Measurements from ENCODE around the gene BIRC2. TPM values are rescaled to one million over a fixed set of nuclear protein-coding genes. Genes with fewer than 3 reads are reported as not detected.
A peak's percentile ranks its signal among the peaks of the same experiment; 100 is the strongest.
"Not testable (repeated sequence)": the region's sequence is repeated elsewhere in the genome, so short reads cannot be mapped to it uniquely, and the experiment has no call there.

BIRC2 gene
- 100 to 1,000 TPM in 1 of 4 donors, 10 to 100 TPM in 3; 40.1 to 106 (median 53.5) TPM for total RNA-seq

- intact Hi-C loops (cut with DNase I; ENCODE audit: low total_unique reads): no loop called here
- TF ChIP-seq CTCF (IDR thresholded peaks at IDR 0.05) (peak; percentile 62 to 97 (median 88)), POLR2A (IDR thresholded peaks at IDR 0.05) (peak; percentile 90 to 96)
- H3K4me3 ChIP-seq: peak within 1 kb of the TSS; percentile 74 to 88
- no peaks in the 10 kb centered on the region for H3K4me1 ChIP-seq
- no peaks in the 10 kb centered on the region for H3K27me3 ChIP-seq
- no peaks in the 10 kb centered on the region for H3K36me3 ChIP-seq
- peak within 1 kb of the TSS; percentile 99 to 100 for H3K27ac ChIP-seq
- no peaks in the 10 kb centered on the region for H3K9me3 ChIP-seq
- peak; percentile 91 to 97 for DNase-seq
Observed at GRCh38 chr11:102346748-102347461, at the start of gene BIRC2. BIRC2 (plus strand) TSS chr11:102347214; CDS start chr11:102349855, 2,641 bp downstream.

GRCh38 chr11:102300837-102301236 lies 46.2 kb upstream of the BIRC2 start:
- intact Hi-C loops (cut with DNase I; ENCODE audit: low total_unique reads); H3K4me1 ChIP-seq; H3K27me3 ChIP-seq; H3K36me3 ChIP-seq; H3K9me3 ChIP-seq; DNase-seq; H3K27ac ChIP-seq; H3K4me3 ChIP-seq: not testable (repeated sequence)

DNA sequence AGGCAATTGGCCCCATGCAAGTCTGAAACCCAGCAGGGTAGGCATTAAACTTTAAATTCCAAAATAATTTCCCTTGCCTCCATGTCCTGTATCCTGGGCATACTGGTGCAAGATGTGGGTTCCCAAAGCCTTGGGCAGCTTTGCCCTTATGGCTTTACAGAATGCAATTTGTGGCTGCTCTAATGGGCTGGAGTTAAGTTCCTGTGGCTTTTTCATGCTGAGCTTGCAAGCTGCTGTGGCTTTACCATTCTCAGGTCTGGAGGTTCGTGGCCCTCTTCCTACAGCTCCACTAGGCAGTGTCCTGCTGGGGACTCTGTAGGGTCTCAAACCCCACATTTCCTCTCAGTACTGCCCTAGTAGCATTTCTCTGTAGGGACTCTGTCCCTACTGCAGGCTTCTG lies 44.8 kb upstream of the BIRC2 start:
- Histone ChIP-seq H3K27ac (no peak overlapping the region), H3K4me1 (peaks cover 0 to 3% of the 10 kb centered on the region in 2 donors), H3K9me3 (peaks cover 0 to 4% of the 10 kb centered on the region in 2 donors), H3K27me3 (no peaks in the 10 kb centered on the region), H3K36me3 (no peaks in the 10 kb centered on the region), H3K4me3 (no peak overlapping the region)
- DNase-seq: no peak
- TF ChIP-seq POLR2A (IDR thresholded peaks at IDR 0.05) (no peak), CTCF (IDR thresholded peaks at IDR 0.05) (no peak)
- intact Hi-C loops (cut with DNase I; ENCODE audit: low total_unique reads): no loop called here

DNA sequence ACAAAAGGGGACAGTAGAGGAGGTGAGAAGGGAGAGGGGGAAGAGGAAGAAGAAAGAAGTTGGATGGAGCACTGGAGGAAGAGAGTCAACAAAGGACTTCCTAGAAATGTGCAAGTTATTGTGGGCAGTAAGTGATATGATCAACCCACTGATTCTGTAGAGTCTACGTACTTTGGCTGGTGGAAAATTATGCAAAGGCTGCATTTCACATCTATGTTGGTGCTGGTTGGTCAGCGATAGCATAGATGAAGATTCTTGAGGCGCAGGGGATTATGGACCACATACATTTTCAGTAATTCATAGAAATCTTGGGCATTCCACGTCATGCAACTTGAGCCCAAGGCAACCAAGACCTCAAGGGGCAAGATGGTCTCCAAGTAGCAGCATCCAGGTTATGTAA lies 42.3 kb upstream of the BIRC2 start:
- H3K4me1 ChIP-seq: peaks cover 0 to 3% of the 10 kb centered on the region in 2 donors
- H3K9me3 ChIP-seq: peaks cover 0 to 4% of the 10 kb centered on the region in 2 donors
- TF ChIP-seq POLR2A (IDR thresholded peaks at IDR 0.05): no peak
- TF ChIP-seq CTCF (IDR thresholded peaks at IDR 0.05): no peak
- no peak overlapping the region for H3K4me3 ChIP-seq
- intact Hi-C loops (cut with DNase I; ENCODE audit: low total_unique reads): no loop called here
- H3K27me3 ChIP-seq: no peaks in the 10 kb centered on the region
- DNase-seq: no peak
- no peak overlapping the region for H3K27ac ChIP-seq
- no peaks in the 10 kb centered on the region for H3K36me3 ChIP-seq

DNA sequence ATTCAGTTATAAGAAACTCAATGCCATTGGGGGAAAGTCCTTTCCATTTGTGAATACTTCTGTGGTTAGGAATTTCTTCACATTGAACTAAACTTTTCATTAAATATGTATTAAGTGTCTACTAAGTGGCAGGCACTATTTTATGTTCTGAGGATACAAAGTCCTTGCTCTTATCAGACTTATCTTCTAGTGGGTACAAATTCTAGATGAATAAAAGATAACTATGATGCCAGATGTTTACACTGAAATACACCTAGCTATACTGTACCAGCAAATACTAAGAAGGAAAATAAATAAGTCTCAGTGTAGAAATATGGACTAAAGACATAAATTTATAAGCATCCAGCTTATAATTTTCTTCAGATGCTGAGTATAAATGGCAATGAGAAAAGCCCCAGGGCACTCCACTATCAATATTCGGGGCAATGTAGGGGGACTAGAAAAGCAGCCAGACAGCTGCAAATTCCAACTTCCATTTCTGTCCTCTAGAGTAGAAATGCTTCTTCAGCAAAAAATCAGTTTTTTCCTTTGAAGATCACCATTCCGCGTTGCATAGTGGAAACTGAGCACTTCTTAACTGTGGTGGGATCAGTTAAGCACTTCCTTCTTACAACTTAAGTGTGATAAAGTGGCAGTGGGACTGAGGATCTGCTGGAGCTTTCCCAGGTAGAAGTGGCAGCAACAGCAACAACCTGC lies 41.5 kb upstream of the BIRC2 start:
- Histone ChIP-seq H3K27ac (no peak overlapping the region), H3K27me3 (no peaks in the 10 kb centered on the region), H3K36me3 (no peaks in the 10 kb centered on the region), H3K4me1 (peaks cover 0 to 3% of the 10 kb centered on the region in 2 donors), H3K4me3 (no peak overlapping the region), H3K9me3 (peaks cover 0 to 4% of the 10 kb centered on the region in 2 donors)
- intact Hi-C loops (cut with DNase I; ENCODE audit: low total_unique reads): no loop called here
- no peak for DNase-seq
- TF ChIP-seq POLR2A (IDR thresholded peaks at IDR 0.05) (no peak), CTCF (IDR thresholded peaks at IDR 0.05) (no peak)
